GM12892 (cell line): ENCODE measurements around the gene WFDC10A.

ENCODE experiments used
- DNase-seq: peaks from one replicate; pipeline ENCODE4 v3.0.0; 2011; ENCODE audit not compliant: insufficient read length
- FAIRE-seq: peaks from 2 replicates; lab custom pipeline; 2011; peaks lifted over from hg19 to GRCh38; lab: Jason Lieb, UNC
- POLR2A ChIP-seq: IDR thresholded peaks from 2 replicates; pipeline ENCODE4 v1.6.1; 2011; ENCODE audit warnings: low read depth, low read length, control low read depth
- POLR2AphosphoS5 ChIP-seq: IDR thresholded peaks from 2 replicates; pipeline ENCODE4 v1.6.1; 2011; ENCODE audit warnings: low read depth, low read length, control low read depth
- TAF1 ChIP-seq: IDR thresholded peaks from 2 replicates; pipeline ENCODE4 v1.6.1; 2011; ENCODE audit warnings: low read depth, mild to moderate bottlenecking, control low read depth, low read length, borderline replicate concordance

WFDC10A gene

DNA sequence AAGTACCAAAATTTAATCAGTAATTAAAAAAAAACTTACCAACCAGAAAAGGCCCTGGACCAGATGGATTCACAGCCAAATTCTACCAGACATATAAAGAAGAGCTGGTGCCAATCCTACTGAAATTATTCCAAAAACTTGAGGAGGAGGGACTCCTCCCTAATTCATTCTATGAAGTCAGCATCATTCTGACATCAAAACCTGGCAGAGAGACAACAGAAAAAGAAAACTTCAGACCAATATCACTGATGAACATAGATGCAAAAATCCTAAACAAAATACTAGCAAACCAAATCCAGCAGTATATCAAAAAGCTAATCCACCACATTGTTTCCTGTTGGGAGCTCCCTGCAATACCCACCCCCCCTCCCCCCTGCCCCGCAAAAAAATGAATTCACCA is 40.6 kb downstream of the WFDC10A start, which contains the start of gene WFDC11:
Gene WFDC11 (minus strand): TSS at position 101 of the 400 bp plus-strand sequence. CDS start 19,639 bp downstream, outside the sequence.
- FAIRE-seq = no peak
- TF ChIP-seq TAF1 (no peak), POLR2A (no peak), POLR2AphosphoS5 (no peak)
- no peak for DNase-seq

DNA sequence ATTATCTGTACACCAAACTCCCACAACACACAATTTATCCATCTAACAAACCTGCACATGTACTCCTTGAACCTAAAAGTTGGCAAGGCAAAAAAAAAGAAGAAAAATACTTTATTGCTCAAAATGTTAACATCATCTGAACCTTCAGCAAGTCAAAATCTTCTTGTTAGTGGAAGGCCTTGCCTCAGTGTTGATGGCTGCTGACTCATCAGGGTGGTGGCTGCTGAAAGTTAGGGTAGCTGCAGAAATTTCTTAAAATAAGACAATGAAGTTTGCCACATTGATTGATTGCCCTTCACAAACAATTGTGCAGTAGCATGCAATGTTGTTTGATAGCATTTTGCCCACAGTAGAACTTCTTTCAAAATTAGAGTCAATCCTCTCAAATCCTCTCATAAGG is 43.2 kb downstream of the WFDC10A start:
- DNase-seq = no peak
- FAIRE-seq = no peak
- TF ChIP-seq POLR2AphosphoS5 (no peak), TAF1 (no peak), POLR2A (no peak)

DNA sequence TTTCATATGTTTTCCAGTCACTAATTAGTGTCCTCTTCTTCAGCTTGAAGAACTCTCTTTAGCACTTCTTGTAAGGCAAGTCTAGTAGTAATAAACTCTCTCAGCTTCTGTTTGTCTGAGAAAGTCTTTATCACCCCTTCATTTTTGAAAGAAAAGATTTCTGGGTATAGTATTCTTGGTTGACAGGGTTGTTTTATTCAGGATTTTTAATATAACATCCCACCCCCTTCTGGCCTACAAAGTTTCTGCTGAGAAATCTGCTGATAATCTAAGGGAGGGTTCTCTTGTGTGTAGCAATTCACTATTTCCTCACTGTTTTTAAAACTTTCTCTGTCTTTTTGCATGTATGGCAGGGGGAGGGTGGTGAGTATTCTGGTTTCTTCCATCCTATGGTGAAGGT is 50.1 kb downstream of the WFDC10A start:
- no peak for DNase-seq
- no peak for FAIRE-seq
- no peak for TF ChIP-seq POLR2AphosphoS5
- TF ChIP-seq TAF1 = no peak
- no peak for TF ChIP-seq POLR2A
